Measurements from ENCODE around the gene MAD1L1.

The MAD1L1 gene

DNA sequence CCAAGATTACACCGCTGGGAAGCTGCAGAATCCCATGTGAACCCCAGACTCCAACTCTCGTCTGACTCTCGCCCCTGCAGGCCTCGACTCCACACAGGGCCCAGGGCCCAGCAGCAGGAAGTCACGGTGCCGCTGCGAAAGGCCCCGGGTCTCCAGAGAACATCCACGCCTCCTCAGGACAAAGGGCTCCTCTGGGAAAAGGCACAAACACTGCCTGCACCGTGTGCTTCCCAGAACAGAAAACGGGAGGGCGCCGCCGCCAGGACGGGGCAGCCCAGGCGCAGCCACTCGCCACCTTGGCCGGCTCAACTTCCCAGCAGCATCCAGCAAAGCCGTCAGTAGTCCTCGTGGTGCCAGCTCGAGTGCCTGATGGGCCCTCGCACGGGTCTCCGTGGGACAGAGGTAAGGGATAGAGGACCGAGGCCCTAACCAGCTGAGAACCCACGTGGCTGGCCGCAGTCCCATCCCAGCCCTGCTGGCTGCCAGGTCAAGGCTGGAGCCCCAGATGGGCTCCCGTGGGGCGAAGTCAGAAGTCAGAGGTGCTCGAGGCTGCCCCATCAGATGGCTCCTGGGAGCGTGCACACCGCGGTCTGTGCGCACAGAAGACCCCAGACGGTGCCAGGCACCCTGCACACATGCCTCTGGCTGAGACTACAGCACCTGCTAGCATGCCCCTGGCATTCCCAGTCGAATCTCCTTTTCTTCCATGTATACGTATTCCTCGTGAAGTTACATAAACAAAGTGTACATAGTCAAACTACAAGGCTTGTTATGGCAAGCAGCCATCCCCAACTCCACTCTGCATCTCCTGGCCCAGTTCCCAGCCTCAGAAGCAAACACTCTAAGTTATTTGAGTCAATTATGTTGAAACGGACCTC lies 60.2 kb downstream of the MAD1L1 start:
- H3K4me3 ChIP-seq (ENCODE audit: low read length) = no peak overlapping the region
- TF ChIP-seq, protein P1, sequence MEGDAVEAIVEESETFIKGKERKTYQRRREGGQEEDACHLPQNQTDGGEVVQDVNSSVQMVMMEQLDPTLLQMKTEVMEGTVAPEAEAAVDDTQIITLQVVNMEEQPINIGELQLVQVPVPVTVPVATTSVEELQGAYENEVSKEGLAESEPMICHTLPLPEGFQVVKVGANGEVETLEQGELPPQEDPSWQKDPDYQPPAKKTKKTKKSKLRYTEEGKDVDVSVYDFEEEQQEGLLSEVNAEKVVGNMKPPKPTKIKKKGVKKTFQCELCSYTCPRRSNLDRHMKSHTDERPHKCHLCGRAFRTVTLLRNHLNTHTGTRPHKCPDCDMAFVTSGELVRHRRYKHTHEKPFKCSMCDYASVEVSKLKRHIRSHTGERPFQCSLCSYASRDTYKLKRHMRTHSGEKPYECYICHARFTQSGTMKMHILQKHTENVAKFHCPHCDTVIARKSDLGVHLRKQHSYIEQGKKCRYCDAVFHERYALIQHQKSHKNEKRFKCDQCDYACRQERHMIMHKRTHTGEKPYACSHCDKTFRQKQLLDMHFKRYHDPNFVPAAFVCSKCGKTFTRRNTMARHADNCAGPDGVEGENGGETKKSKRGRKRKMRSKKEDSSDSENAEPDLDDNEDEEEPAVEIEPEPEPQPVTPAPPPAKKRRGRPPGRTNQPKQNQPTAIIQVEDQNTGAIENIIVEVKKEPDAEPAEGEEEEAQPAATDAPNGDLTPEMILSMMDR (conservative IDR thresholded peaks at IDR 0.05; ENCODE audit: low read length) = no peak
- DNase-seq (ENCODE audit: low read depth) = peak; percentile 73

DNA sequence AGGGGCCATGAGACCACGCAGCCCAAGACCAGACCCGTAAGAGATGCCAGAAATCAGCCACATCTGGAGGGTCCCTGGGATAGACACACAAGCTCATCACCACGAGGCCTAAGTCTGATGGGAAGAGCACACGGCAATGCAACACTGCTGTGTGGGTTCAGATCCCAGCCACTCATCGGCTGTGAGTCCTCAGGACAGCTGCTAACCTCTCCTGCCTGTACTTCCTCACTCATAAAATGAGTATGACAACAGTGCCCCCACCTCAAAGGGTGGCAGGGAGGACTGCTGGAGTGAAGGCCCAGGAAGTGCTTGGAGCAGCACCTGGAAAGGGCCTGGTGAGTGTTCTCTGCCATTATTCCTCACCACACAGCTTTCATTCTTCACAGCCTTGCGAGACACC lies 60.9 kb downstream of the MAD1L1 start:
- no peak for DNase-seq (ENCODE audit: low read depth)
- TF ChIP-seq, protein P1 (conservative IDR thresholded peaks at IDR 0.05; ENCODE audit: low read length) = no peak
- H3K4me3 ChIP-seq (ENCODE audit: low read length) = no peak overlapping the region

DNA sequence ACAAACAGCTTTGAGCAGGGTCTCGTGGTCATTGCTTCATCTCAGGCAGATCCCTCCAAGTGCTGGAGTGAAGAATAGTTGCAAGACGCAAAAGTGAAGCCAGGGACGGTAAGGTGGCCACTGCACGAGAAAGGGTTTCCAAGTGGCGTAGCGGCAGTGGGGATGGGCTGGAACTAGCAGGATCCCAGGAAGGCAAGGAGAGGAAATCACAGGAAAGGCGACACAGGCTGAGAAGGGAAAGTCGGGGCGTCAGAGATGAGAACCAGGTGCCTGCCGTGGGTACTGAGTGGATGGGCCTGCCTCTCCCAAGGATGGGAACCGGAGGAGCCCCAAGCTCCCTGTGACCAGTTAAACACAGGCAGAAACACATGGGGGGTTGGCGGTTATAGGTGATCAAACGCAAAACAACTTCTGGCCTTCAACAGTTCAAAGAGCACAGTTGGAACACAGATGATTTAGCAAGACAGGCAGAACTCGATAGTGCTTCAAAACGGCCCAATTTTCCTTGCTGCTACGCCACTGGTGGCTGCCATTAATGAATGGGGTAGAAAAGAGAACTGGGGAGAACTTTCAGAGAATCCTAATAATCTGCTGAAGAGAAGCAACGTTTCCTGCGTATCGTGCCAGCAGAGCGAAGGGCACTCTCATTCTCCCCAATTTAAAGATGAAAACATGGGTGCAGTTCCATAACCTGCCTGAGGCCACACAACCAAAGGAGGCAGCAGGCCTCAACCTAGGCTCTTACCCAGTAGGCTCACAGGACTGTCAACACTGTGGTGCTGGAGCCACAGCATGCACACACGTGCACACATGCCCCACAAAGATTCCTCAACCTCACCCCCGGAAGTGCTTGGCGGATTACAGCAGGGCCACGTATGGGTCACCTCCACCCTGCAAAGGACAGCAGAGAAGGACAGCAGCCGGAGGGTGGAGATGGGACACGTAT lies 61.9 kb downstream of the MAD1L1 start:
- TF ChIP-seq, protein P1 (conservative IDR thresholded peaks at IDR 0.05; ENCODE audit: low read length) = no peak; the same call in 1 of the 2 replicates
- DNase-seq (ENCODE audit: low read depth) = no peak

DNA sequence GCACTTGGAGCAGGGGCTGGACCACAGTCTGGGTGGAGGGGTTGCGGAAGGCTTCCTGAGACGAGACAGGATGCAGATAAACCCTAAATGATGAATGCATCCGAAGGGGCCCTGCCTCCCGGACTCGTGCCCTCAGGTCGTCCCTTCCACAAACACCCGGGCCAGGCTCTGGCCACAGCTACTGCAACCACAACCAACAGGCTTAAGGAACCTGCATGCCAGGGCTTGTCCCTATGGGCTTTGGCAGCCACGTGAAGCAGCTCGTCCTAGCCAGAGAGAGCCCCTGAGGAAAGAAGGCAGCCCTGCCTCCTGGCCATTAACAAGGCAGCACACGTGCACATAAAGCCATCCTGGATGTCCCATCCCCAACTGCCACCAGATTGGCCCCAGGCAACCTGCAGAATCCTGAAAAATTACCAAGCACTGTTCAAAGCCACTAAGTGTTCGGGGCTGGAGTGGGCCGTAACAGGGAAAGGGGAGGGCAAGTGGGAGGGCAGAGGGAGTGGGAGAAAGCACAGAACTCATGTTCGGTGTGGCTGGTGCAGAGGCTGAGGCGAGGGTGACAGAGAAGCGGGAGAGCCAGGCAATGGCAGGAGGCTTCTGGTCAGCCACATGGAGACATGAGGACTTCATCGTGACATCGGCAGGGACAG lies 62.7 kb downstream of the MAD1L1 start:
- no peak for DNase-seq (ENCODE audit: low read depth)
- TF ChIP-seq, protein P1 (conservative IDR thresholded peaks at IDR 0.05; ENCODE audit: low read length) = no peak

More for the DNA sequence above, 61.9 kb downstream of the MAD1L1 start:
- H3K4me3 ChIP-seq (ENCODE audit: low read length) = no peak overlapping the region

DNA sequence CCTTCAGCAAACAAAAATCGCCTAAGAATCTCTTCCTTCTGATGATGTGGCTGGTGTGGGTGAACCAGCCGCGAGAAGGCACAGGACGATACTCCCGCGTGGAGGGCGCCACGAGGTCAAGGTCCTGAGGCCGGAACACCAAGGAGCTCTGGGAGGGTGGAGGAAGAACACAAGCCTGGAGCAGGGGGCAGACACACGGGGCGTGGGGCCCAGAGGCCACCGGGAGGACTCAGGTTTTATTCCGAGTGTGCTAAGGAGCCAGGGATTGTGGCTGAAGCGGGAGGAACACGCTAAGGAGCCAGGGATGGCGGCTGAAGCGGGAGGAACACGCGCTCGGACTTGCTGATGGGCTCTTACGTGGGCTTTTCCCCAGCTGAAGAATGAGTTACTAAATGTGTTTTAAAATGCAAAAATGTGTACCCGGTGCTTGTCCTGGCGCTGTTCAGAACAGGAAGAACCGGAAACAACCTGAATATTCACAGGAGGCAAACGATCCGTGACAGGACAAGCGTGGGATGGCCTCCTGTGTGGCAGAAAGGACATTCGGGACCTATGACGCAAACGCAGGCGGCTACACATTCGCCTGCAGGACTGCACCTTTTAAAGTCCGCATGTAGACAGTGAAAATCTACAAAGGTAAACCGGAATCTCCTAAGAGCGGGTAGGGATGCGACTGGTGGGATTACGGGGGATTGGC lies 64.0 kb downstream of the MAD1L1 start:
- DNase-seq (ENCODE audit: low read depth) = no peak
- no peak overlapping the region for H3K4me3 ChIP-seq (ENCODE audit: low read length)
- TF ChIP-seq, protein P1 (conservative IDR thresholded peaks at IDR 0.05; ENCODE audit: low read length) = no peak

More for the DNA sequence above, 62.7 kb downstream of the MAD1L1 start:
- no peak overlapping the region for H3K4me3 ChIP-seq (ENCODE audit: low read length)

DNA sequence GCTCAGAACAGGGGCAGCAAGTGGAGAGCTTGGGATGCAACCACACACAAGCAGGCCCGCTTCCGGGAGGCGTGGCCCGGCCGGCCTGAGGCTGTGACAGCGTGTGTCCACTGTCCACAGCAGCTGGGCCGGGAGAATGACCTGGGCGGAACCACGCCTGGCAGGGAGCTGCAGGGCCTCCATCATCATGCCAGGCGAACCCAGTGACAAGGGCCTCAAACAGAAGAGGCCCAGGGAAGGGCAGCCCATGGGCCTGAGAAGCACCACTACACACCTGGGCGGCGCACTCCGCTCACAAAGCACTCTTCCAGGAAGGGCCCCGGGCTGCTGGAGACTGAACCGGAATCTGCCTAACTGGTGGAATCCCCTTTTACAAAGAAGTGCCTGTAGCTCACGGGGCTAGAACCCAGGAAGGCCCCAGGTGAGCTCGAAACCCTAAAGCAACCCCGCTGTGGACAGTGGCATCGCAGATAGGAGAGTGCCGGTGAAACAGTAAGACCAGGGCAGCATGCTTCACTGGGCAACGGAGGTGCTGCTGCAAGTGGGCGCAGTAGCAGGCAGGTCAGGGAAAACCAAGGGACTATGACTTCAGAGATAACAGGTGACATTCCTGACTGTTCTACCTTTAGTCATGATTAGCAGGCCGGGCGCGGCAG lies 66.0 kb downstream of the MAD1L1 start:
- H3K4me3 ChIP-seq (ENCODE audit: low read length) = no peak overlapping the region
- DNase-seq (ENCODE audit: low read depth) = no peak
- TF ChIP-seq, protein P1 (conservative IDR thresholded peaks at IDR 0.05; ENCODE audit: low read length) = no peak
